Measurements from ENCODE around the gene MEGF6. TPM values are rescaled to one million over a fixed set of nuclear protein-coding genes. Genes with fewer than 3 reads are reported as not detected.

Gene MEGF6
- total RNA-seq, 1 donor = 85.4 TPM

GRCh38 chr1:3642919-3643675, 31.8 kb upstream of the MEGF6 start:
- peaks cover 33% of the 10 kb centered on the region for H3K36me3 ChIP-seq (ENCODE audit: insufficient read depth, low read length)
- no peak overlapping the region for H2AFZ ChIP-seq (ENCODE audit: low read length)
- no peaks in the 10 kb centered on the region for H3K9me3 ChIP-seq (ENCODE audit: low read depth, low read length)
- H3K27ac ChIP-seq (ENCODE audit: low read depth, low read length) = no peak overlapping the region
- H4K20me1 ChIP-seq (ENCODE audit: insufficient read depth, low read length) = no peaks in the 10 kb centered on the region
- H3K4me3 ChIP-seq (ENCODE audit: insufficient read depth, low read length) = no peak overlapping the region
- DNase-seq (ENCODE audit: insufficient read length, low spot score, missing footprints) = peak; percentile 73
- H3K27me3 ChIP-seq (ENCODE audit: insufficient read depth, low read length) = no peaks in the 10 kb centered on the region
- H3K79me2 ChIP-seq (ENCODE audit: insufficient read depth, low read length) = no peaks in the 10 kb centered on the region
- no peaks in the 10 kb centered on the region for H3K4me1 ChIP-seq (ENCODE audit: insufficient read depth, low read length)
- no peak overlapping the region for H3K4me2 ChIP-seq (ENCODE audit: insufficient read depth, low read length)
- no peak for TF ChIP-seq CTCF (IDR thresholded peaks at IDR 0.05; ENCODE audit: extremely low read depth, low read depth, low read length)

GRCh38 chr1:3641816-3642215, 30.5 kb upstream of the MEGF6 start:
- no peak for DNase-seq (ENCODE audit: insufficient read length, low spot score, missing footprints)
- Histone ChIP-seq H3K4me1 (ENCODE audit: insufficient read depth, low read length) (no peaks in the 10 kb centered on the region), H3K27me3 (ENCODE audit: insufficient read depth, low read length) (no peaks in the 10 kb centered on the region), H3K27ac (ENCODE audit: low read depth, low read length) (no peak overlapping the region), H3K4me3 (ENCODE audit: insufficient read depth, low read length) (no peak overlapping the region), H3K9me3 (ENCODE audit: low read depth, low read length) (no peaks in the 10 kb centered on the region), H3K4me2 (ENCODE audit: insufficient read depth, low read length) (no peak overlapping the region), H3K36me3 (ENCODE audit: insufficient read depth, low read length) (peaks cover 38% of the 10 kb centered on the region), H4K20me1 (ENCODE audit: insufficient read depth, low read length) (no peaks in the 10 kb centered on the region), H3K79me2 (ENCODE audit: insufficient read depth, low read length) (no peaks in the 10 kb centered on the region), H2AFZ (ENCODE audit: low read length) (no peak overlapping the region)
- no peak for TF ChIP-seq CTCF (IDR thresholded peaks at IDR 0.05; ENCODE audit: extremely low read depth, low read depth, low read length)

GRCh38 chr1:3641046-3641760, 29.9 kb upstream of the MEGF6 start:
- Histone ChIP-seq H3K27me3 (ENCODE audit: insufficient read depth, low read length) (no peaks in the 10 kb centered on the region), H3K79me2 (ENCODE audit: insufficient read depth, low read length) (no peaks in the 10 kb centered on the region), H3K4me1 (ENCODE audit: insufficient read depth, low read length) (no peaks in the 10 kb centered on the region), H2AFZ (ENCODE audit: low read length) (no peak overlapping the region), H3K9me3 (ENCODE audit: low read depth, low read length) (no peaks in the 10 kb centered on the region), H3K4me3 (ENCODE audit: insufficient read depth, low read length) (no peak overlapping the region), H4K20me1 (ENCODE audit: insufficient read depth, low read length) (no peaks in the 10 kb centered on the region), H3K4me2 (ENCODE audit: insufficient read depth, low read length) (no peak overlapping the region), H3K27ac (ENCODE audit: low read depth, low read length) (no peak overlapping the region), H3K36me3 (ENCODE audit: insufficient read depth, low read length) (peaks cover 39% of the 10 kb centered on the region)
- peak; percentile 45 for DNase-seq (ENCODE audit: insufficient read length, low spot score, missing footprints)
- TF ChIP-seq CTCF (IDR thresholded peaks at IDR 0.05; ENCODE audit: extremely low read depth, low read depth, low read length) = no peak

GRCh38 chr1:3640121-3640837, 29.0 kb upstream of the MEGF6 start:
- Histone ChIP-seq H4K20me1 (ENCODE audit: insufficient read depth, low read length) (no peaks in the 10 kb centered on the region), H3K27ac (ENCODE audit: low read depth, low read length) (no peak overlapping the region), H3K27me3 (ENCODE audit: insufficient read depth, low read length) (no peaks in the 10 kb centered on the region), H3K4me3 (ENCODE audit: insufficient read depth, low read length) (no peak overlapping the region), H3K4me1 (ENCODE audit: insufficient read depth, low read length) (no peaks in the 10 kb centered on the region), H3K9me3 (ENCODE audit: low read depth, low read length) (no peaks in the 10 kb centered on the region), H3K36me3 (ENCODE audit: insufficient read depth, low read length) (peaks cover 41% of the 10 kb centered on the region), H2AFZ (ENCODE audit: low read length) (no peak overlapping the region), H3K79me2 (ENCODE audit: insufficient read depth, low read length) (no peaks in the 10 kb centered on the region), H3K4me2 (ENCODE audit: insufficient read depth, low read length) (no peak overlapping the region)
- TF ChIP-seq CTCF (IDR thresholded peaks at IDR 0.05; ENCODE audit: extremely low read depth, low read depth, low read length) = no peak
- no peak for DNase-seq (ENCODE audit: insufficient read length, low spot score, missing footprints)
